Esophagus muscularis mucosa (tissue), 4 donors: ENCODE measurements around the gene ANKFY1. TPM values are rescaled to one million over a fixed set of nuclear protein-coding genes. Genes with fewer than 3 reads are reported as not detected.
A peak's percentile ranks its signal among the peaks of the same experiment; 100 is the strongest.
"Not testable (repeated sequence)": the region's sequence is repeated elsewhere in the genome, so short reads cannot be mapped to it uniquely, and the experiment has no call there.

Experiments used
- DNase-seq: peaks from one replicate; pipeline ENCODE4 v3.0.0-alpha.2; 2017; ENCODE audit errors: extremely low spot score
- H3K27ac ChIP-seq, 4 donors: fragments of 200-600 bp; sonication (generic); replicated peaks in 1 of 4; 1 replicate in 3 of 4; 2 replicates in 1 of 4; pipeline ENCODE4 v1.5.1; 2016 to 2019; ENCODE audit warnings: mild to moderate bottlenecking in 1 of 4
- H3K27me3 ChIP-seq, 4 donors: fragments of 200-600 bp; sonication (generic); one replicate each; pipeline versions ENCODE4 v1.5.1 to v1.6.0; 2016 to 2019
- H3K36me3 ChIP-seq, 4 donors: fragments of 200-600 bp; sonication (generic); one replicate each; pipeline ENCODE4 v1.5.1; 2016 to 2019
- H3K4me1 ChIP-seq, 4 donors: fragments of 200-600 bp; sonication (generic); one replicate each; pipeline ENCODE4 v1.5.1; 2016 to 2019
- H3K4me3 ChIP-seq, 4 donors: fragments of 200-600 bp; sonication (generic); 1 replicate in 2 of 4; 2 replicates in 2 of 4; pipeline ENCODE4 v1.5.1; 2016 to 2019; ENCODE audit warnings: mild to moderate bottlenecking in 4 of 4, moderate library complexity in 1 of 4
- H3K9me3 ChIP-seq, 4 donors: fragments of 200-600 bp; sonication (generic); 1 replicate in 3 of 4; 2 replicates in 1 of 4; pipeline ENCODE4 v1.5.1; 2016 to 2019
- CTCF ChIP-seq, 3 experiments: fragments of 200-600 bp in 2 of 3; fragments of 450-650 bp in 1 of 3; sonication (generic) in 2 of 3; IDR thresholded peaks; one replicate each; pipeline ENCODE4 v1.5.1; 2017 to 2019; ENCODE audit warnings: antibody characterized with exemption in 3 of 3, mild to moderate bottlenecking in 2 of 3, moderate library complexity in 1 of 3
- EP300 ChIP-seq: sonication (generic); formaldehyde crosslinking; IDR thresholded peaks from one replicate; pipeline ENCODE4 v1.6.1; 2017; ENCODE audit warnings: antibody characterized with exemption
- POLR2A ChIP-seq: fragments of 450-650 bp; IDR thresholded peaks from one replicate; pipeline ENCODE4 v1.6.1; 2017; ENCODE audit warnings: antibody characterized with exemption, moderate library complexity, mild to moderate bottlenecking, low read depth
- POLR2AphosphoS5 ChIP-seq, 2 donors: sonication (generic); formaldehyde crosslinking; IDR thresholded peaks; one replicate each; pipeline ENCODE4 v1.6.1; 2017; ENCODE audit warnings: antibody characterized with exemption in 2 of 2
- WGBS: methylation state at CpG from one replicate; pipeline ENCODE4 v1.1.5; 2018; 5-methylcytosine and 5-hydroxymethylcytosine counted together
- intact Hi-C: fragments of 100-400 bp; cut with DNase I; formaldehyde crosslinking; loops from one replicate; pipeline ENCODE4 v1.15.1; 2023
- total RNA-seq, 4 donors: library from RNA; depleted of rRNA; stranded (reverse); fragments of >200 nt; gene quantifications; one replicate each; pipeline versions ENCODE4 v1.1.0 to v1.2.1, GENCODE V29; 2016

The ANKFY1 gene
- total RNA-seq, 4 donors from 2014 or later, result 28.2 to 41.0 (median 36.7) TPM

GRCh38 chr17:4144422-4144747 is 119.4 kb downstream of the ANKFY1 start:
- Histone ChIP-seq H3K4me1 (peaks cover 28 to 41% (median 38%) of the 10 kb centered on the region in 4 donors), H3K4me3 (peak overlapping the region; percentile 79 to 100 (median 96)), H3K27me3 (no peaks in the 10 kb centered on the region), H3K36me3 (peaks cover 0 to 4% (median 0%) of the 10 kb centered on the region in 4 donors), H3K27ac (peak overlapping the region; percentile 96 to 100 (median 96)), H3K9me3 (no peaks in the 10 kb centered on the region)
- TF ChIP-seq POLR2A (no peak), CTCF (IDR thresholded peaks at IDR 0.05) (no peak), EP300 (no peak), POLR2AphosphoS5 (IDR thresholded peaks at IDR 0.05) (no peak)
- intact Hi-C loops, result no loop called here
- WGBS, result 69% methylated on average over 3 of the region's 3 CpGs
- DNase-seq, result no peak

GRCh38 chr17:4143563-4144421 is 120.0 kb downstream of the ANKFY1 start:
- 2% methylated on average over 46 of the region's 69 CpGs for WGBS
- Histone ChIP-seq H3K9me3 (no peaks in the 10 kb centered on the region), H3K27me3 (no peaks in the 10 kb centered on the region), H3K36me3 (peaks cover 0 to 4% (median 0%) of the 10 kb centered on the region in 4 donors), H3K27ac (peak overlapping the region; percentile 96 to 100 (median 96)), H3K4me3 (peak overlapping the region; percentile 79 to 100 (median 96)), H3K4me1 (peaks cover 33 to 47% (median 44%) of the 10 kb centered on the region in 4 donors)
- TF ChIP-seq CTCF (IDR thresholded peaks at IDR 0.05) (no peak), POLR2A (peak; percentile 57), POLR2AphosphoS5 (IDR thresholded peaks at IDR 0.05) (peak; percentile 81 to 92), EP300 (no peak)
- intact Hi-C loops, result no loop called here
- DNase-seq, result peak; percentile 98

DNA sequence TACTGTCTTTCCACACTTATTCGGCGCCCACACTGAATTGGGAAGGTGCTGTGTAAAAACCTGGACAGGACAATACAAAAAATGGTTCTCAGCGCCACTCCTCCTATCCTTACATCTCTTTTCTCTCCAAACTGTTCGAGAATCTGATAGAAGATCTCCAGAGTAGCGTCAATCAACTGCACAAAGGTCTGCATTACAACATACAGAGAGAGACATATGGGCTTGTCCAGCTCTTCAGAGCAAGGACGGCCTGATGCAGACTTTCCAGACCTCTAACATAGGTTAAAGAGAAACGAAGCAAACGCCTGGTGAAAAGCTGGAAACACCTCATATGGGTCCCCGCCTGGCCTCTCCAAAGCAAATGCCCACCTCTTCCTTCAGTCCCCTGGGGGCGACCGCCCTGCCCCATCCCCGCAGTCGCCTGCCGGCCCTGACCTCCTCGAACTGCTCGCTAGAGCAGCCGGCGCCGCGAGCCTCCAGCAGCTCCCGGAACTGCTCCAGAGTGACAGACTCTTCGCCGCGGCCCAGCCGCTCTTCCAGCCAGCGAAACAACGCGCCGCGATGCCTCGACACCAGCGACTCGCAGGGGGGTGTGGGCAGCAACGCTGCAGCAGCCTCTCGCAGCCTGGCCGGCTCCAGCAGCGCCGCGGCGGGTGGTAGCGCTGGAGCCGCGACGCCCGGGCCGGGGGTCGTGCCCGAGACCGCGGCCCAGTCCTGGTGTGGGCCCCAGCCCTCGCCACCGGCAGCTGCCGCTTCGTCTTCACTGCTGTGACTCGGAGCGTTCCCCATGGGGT is 121.5 kb downstream of the ANKFY1 start:
- intact Hi-C loops, result no loop called here
- Histone ChIP-seq H3K27ac (peak overlapping the region; percentile 96 to 100 (median 96)), H3K36me3 (peaks cover 0 to 4% (median 0%) of the 10 kb centered on the region in 4 donors), H3K4me1 (peaks cover 47 to 62% (median 59%) of the 10 kb centered on the region in 4 donors), H3K9me3 (no peaks in the 10 kb centered on the region), H3K4me3 (peak overlapping the region; percentile 79 to 100 (median 96)), H3K27me3 (no peaks in the 10 kb centered on the region)
- no peak for DNase-seq
- WGBS, result 9% methylated on average over 9 of the region's 56 CpGs
- TF ChIP-seq POLR2AphosphoS5 (IDR thresholded peaks at IDR 0.05), result no peak
- TF ChIP-seq POLR2A, result no peak
- no peak for TF ChIP-seq EP300
- no peak for TF ChIP-seq CTCF (IDR thresholded peaks at IDR 0.05)

DNA sequence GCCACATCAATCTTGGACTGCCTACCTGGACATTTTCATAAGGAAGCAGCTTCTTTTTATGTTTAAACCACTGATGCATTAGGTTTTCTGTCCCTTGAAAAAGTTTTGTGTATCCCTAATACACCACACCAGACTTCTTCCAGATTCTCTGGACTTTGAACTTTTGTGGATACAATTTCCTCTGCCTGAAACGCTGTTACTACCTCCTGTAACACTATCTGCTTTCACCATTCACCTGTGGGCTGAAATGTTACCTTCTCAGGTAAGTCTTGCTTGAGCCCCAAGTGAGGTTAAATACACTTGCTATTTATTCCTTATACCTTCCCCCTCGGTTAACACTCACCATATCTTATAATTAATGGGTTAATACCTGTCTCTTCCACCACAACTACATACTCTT is 123.7 kb downstream of the ANKFY1 start:
- peak overlapping the region; percentile 78 to 100 (median 96) for H3K27ac ChIP-seq
- no peaks in the 10 kb centered on the region for H3K9me3 ChIP-seq
- no peak for TF ChIP-seq POLR2A
- no peak for TF ChIP-seq POLR2AphosphoS5 (IDR thresholded peaks at IDR 0.05)
- no peak for TF ChIP-seq EP300
- no peak for TF ChIP-seq CTCF (IDR thresholded peaks at IDR 0.05)
- 73% methylated on average over 2 of the region's 2 CpGs for WGBS
- intact Hi-C loops, result no loop called here
- DNase-seq, result no peak
- H3K36me3 ChIP-seq, result peaks cover 0 to 4% (median 2%) of the 10 kb centered on the region in 4 donors
- H3K4me3 ChIP-seq, result peak overlapping the region in 1 of 4 donors; percentile 4
- H3K4me1 ChIP-seq, result peaks cover 60 to 83% (median 79%) of the 10 kb centered on the region in 4 donors
- no peaks in the 10 kb centered on the region for H3K27me3 ChIP-seq

- H3K27me3 ChIP-seq, DNase-seq, H3K9me3 ChIP-seq, intact Hi-C loops, H3K36me3 ChIP-seq, H3K4me3 ChIP-seq: not testable (repeated sequence)
- WGBS, result 74% methylated on average over 9 of the region's 9 CpGs
- H3K4me1 ChIP-seq, result peaks cover 61 to 84% (median 80%) of the 10 kb centered on the region in 4 donors
- peak overlapping the region; percentile 78 to 100 (median 96) for H3K27ac ChIP-seq
Observed at GRCh38 chr17:4138906-4139526, 124.8 kb downstream of the ANKFY1 start.
